GM21825 (cell line): ENCODE measurements around the gene PANK4.
"Not testable (repeated sequence)": the region's sequence is repeated elsewhere in the genome, so short reads cannot be mapped to it uniquely, and the experiment has no call there.

Experiments
- ATAC-seq: cut with Tn5 transposase; IDR thresholded peaks from one replicate; pipeline ENCODE4 v1.9.1; 2021; ENCODE audit warnings: mild to moderate bottlenecking, moderate library complexity; ENCODE audit not compliant: unreplicated experiment

The PANK4 gene

GRCh38 chr1:2559509-2560298, 33.3 kb upstream of the PANK4 start:
- ATAC-seq = no peak

GRCh38 chr1:2558861-2559260, 32.5 kb upstream of the PANK4 start:
- ATAC-seq = no peak

- ATAC-seq = no peak
These were observed 32.0 kb upstream of the PANK4 start for GRCh38 chr1:2558420-2558819.

- no peak for ATAC-seq
These were observed 31.3 kb upstream of the PANK4 start for GRCh38 chr1:2557482-2558400.

GRCh38 chr1:2556678-2557481, 30.5 kb upstream of the PANK4 start:
- no peak for ATAC-seq

- peak; percentile 16 for ATAC-seq
These were observed 29.9 kb upstream of the PANK4 start, which contains the start of gene TNFRSF14 for GRCh38 chr1:2556277-2556677. Gene TNFRSF14 (plus strand): TSS chr1:2556371. CDS start chr1:2556665, 294 bp downstream.

GRCh38 chr1:2555634-2556276, 29.4 kb upstream of the PANK4 start:
- ATAC-seq = peak; percentile 35

GRCh38 chr1:2554621-2555387, 28.4 kb upstream of the PANK4 start:
- peak; percentile 11 for ATAC-seq

GRCh38 chr1:2553871-2554620, 27.6 kb upstream of the PANK4 start:
- ATAC-seq = no peak

- not testable (repeated sequence) for ATAC-seq
These were observed 26.7 kb upstream of the PANK4 start for GRCh38 chr1:2553076-2553475.

GRCh38 chr1:2552189-2552588, 25.8 kb upstream of the PANK4 start:
- no peak for ATAC-seq

GRCh38 chr1:2551544-2551943, 25.1 kb upstream of the PANK4 start:
- not testable (repeated sequence) for ATAC-seq

- not testable (repeated sequence) for ATAC-seq
These were observed 24.0 kb upstream of the PANK4 start for GRCh38 chr1:2550309-2550861.

- ATAC-seq = not testable (repeated sequence)
These were observed 23.1 kb upstream of the PANK4 start for GRCh38 chr1:2549367-2550029.

GRCh38 chr1:2548068-2548589, 21.7 kb upstream of the PANK4 start:
- peak; percentile 20 for ATAC-seq

GRCh38 chr1:2547210-2548067, 21.0 kb upstream of the PANK4 start:
- peak; percentile 7 for ATAC-seq
